ENCODE data around the gene UBE2H. TPM values are rescaled to one million over a fixed set of nuclear protein-coding genes. Genes with fewer than 3 reads are reported as not detected.

The UBE2H gene
- total and polyA plus RNA-seq, 10 of the 15 experiments (the other 5 are each of a cell fraction or from before 2014, with no cell fraction given), result 15.6 to 75.5 (median 32.8) TPM

DNA sequence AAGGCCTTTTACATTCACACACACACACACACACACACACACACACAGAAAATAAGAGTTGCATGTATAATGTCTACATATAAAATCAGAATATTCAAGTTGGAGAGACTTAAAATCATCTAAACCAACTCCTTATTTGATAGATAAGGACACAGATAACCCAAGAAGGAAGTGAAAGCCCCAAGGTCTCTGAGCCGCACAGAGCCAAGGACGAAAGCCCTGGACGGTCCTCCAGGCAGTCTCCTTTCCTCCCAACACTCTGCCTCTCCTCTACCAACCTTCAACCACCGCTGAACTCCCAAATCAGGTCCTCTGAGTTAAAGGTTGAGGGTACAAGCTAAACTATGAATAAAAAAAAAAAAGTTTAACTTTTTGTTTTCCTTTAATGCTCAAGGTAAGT lies 28.2 kb downstream of the UBE2H start:
- RAD21 ChIA-PET (ENCODE audit: unreplicated experiment), result interaction anchor here (1.5 kb wide), 1 partner anchor 85 kb away, joined by 4 read pairs; no protein-coding TSS in a partner anchor
- WGBS (ENCODE audit: insufficient coverage, insufficient replicate concordance, low lambda C conversion rate, missing lambda C conversion rate), result 45% methylated on average over 4 of the region's 4 CpGs
- Histone ChIP-seq H4K20me1 (ENCODE audit: control insufficient read depth, insufficient read depth) (peaks cover 2% of the 10 kb centered on the region; the same call in 1 of the 2 replicates), H3K9me3 (replicated peaks; ENCODE audit: control insufficient read depth, insufficient read depth, low read length) (no peaks in the 10 kb centered on the region), H3K27ac (ENCODE audit: control insufficient read depth, insufficient read depth) (no peak overlapping the region), H3K4me3 (no peak overlapping the region), H3K79me2 (ENCODE audit: control insufficient read depth, insufficient read depth, low read length) (peaks cover 12% of the 10 kb centered on the region), H3K27me3 (replicated peaks in 1 of 2; ENCODE audit: control insufficient read depth in 2 of 2, insufficient read depth in 2 of 2, low read length in 1 of 2) (no peaks in the 10 kb centered on the region), H3K4me1 (ENCODE audit: control insufficient read depth, insufficient read depth, low read length) (peaks cover 16% of the 10 kb centered on the region), H3K4me2 (ENCODE audit: control insufficient read depth, insufficient read depth) (peak overlapping the region; percentile 49; the same call in 1 of the 2 replicates), H3K9ac (ENCODE audit: control insufficient read depth, insufficient read depth, low read length) (no peak overlapping the region; the same call in 1 of the 2 replicates), H3K36me3 (ENCODE audit: control insufficient read depth in 2 of 2, insufficient read depth in 2 of 2, low read length in 1 of 2) (peaks cover 2 to 7% of the 10 kb centered on the region in 2 experiments; a peak in 3 of 4 replicates), H2AFZ (ENCODE audit: control insufficient read depth, low read depth, low read length) (no peak overlapping the region)
- no TSS peak for BruUV-seq (replicated peaks)
- CTCF ChIA-PET, result interaction anchor here (1.0 to 1.1 kb wide), 2 partner anchors 42 to 85 kb away, joined by 3 to 4 read pairs; no protein-coding TSS in a partner anchor
- DNase-seq (ENCODE audit: low read depth, low spot score) (no peak), ATAC-seq (peak; percentile 87), FAIRE-seq (no peak)
- TF ChIP-seq MAX (IDR thresholded peaks at IDR 0.05; ENCODE audit: low read depth, low read length) (no peak), SPI1 (IDR thresholded peaks at IDR 0.05; ENCODE audit: borderline replicate concordance, insufficient read depth, low read depth, low read length) (peak; percentile 63; the same call in 1 of the 2 replicates)
- POLR2A ChIA-PET, result no interaction called here
- SMC1A ChIA-PET (ENCODE audit: uncharacterized antibody, unreplicated experiment), result interaction anchor here (1.2 to 1.4 kb wide), 2 partner anchors 24 to 65 kb away, joined by 3 read pairs; no protein-coding TSS in a partner anchor
- in situ Hi-C loops (cut with MboI) (no loop called here), intact Hi-C loops (cut with micrococcal nuclease; ENCODE audit: unreplicated experiment) (no loop called here)

DNA sequence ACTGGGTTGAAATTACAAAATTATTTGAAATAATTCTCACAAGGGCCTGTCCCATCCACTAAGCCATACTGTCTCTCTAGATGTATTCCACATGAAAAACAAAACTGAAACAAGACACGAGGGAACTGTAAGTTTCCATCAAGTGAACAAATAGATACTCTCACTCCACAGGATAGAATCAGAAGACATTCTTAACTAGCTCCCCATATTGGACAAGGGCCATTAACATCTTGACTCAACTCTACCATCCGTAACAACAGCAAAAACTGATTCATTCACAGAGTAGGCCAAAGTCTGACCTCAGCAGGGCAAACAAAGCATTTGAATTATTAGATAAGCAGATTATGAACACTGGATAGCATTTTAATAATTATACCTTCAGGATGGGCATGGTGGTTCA lies 29.1 kb downstream of the UBE2H start:
- peak; percentile 90 for ATAC-seq
- Histone ChIP-seq H3K27me3 (replicated peaks in 1 of 2; ENCODE audit: control insufficient read depth in 2 of 2, insufficient read depth in 2 of 2, low read length in 1 of 2) (no peaks in the 10 kb centered on the region), H3K4me2 (ENCODE audit: control insufficient read depth, insufficient read depth) (peak overlapping the region; percentile 61), H3K9ac (ENCODE audit: control insufficient read depth, insufficient read depth, low read length) (no peak overlapping the region), H3K27ac (ENCODE audit: control insufficient read depth, insufficient read depth) (peak overlapping the region; percentile 31; the same call in 1 of the 2 replicates), H3K9me3 (replicated peaks; ENCODE audit: control insufficient read depth, insufficient read depth, low read length) (no peaks in the 10 kb centered on the region), H3K4me3 (no peak overlapping the region), H3K36me3 (ENCODE audit: control insufficient read depth in 2 of 2, insufficient read depth in 2 of 2, low read length in 1 of 2) (peaks cover 2 to 7% of the 10 kb centered on the region in 2 experiments; a peak in 3 of 4 replicates), H3K4me1 (ENCODE audit: control insufficient read depth, insufficient read depth, low read length) (peaks cover 16% of the 10 kb centered on the region), H2AFZ (ENCODE audit: control insufficient read depth, low read depth, low read length) (no peak overlapping the region), H3K79me2 (ENCODE audit: control insufficient read depth, insufficient read depth, low read length) (peaks cover 16% of the 10 kb centered on the region), H4K20me1 (ENCODE audit: control insufficient read depth, insufficient read depth) (peaks cover 2% of the 10 kb centered on the region; the same call in 1 of the 2 replicates)
- SMC1A ChIA-PET (ENCODE audit: uncharacterized antibody, unreplicated experiment), result interaction anchor here (0.6 to 1.6 kb wide), 3 partner anchors 10 to 73 kb away, joined by 3 to 6 read pairs (median 4); no protein-coding TSS in a partner anchor
- intact Hi-C loops (cut with micrococcal nuclease; ENCODE audit: unreplicated experiment), result no loop called here
- no TSS peak for BruUV-seq (replicated peaks)
- no peak for FAIRE-seq
- peak; percentile 39 for DNase-seq (ENCODE audit: low read depth, low spot score)
- WGBS (ENCODE audit: insufficient coverage, insufficient replicate concordance, low lambda C conversion rate, missing lambda C conversion rate), result 20% methylated on average over 2 of the region's 2 CpGs
- RAD21 ChIA-PET (ENCODE audit: unreplicated experiment), result interaction anchor here (1.0 to 1.8 kb wide), 3 partner anchors 10 to 86 kb away, joined by 3 to 9 read pairs (median 7); no protein-coding TSS in a partner anchor
- CTCF ChIA-PET, result interaction anchor here (0.6 to 1.4 kb wide), 3 partner anchors 86 to 1062 kb away, joined by 3 to 5 read pairs (median 4); no protein-coding TSS in a partner anchor
- POLR2A ChIA-PET, result no interaction called here
- in situ Hi-C loops (cut with MboI), result no loop called here
- TF ChIP-seq IKZF2 (IDR thresholded peaks at IDR 0.05), result peak in 1 of 2 experiments; percentile 38; a peak in 1 of 4 replicates
- TF ChIP-seq PAX5 (IDR thresholded peaks at IDR 0.05; ENCODE audit: borderline replicate concordance, low read depth, low read length), result no peak
- no peak for TF ChIP-seq HDAC2 (IDR thresholded peaks at IDR 0.05)
- no peak for TF ChIP-seq NFYA (IDR thresholded peaks at IDR 0.05; ENCODE audit: borderline replicate concordance, low read depth, low read length)
- no peak for TF ChIP-seq POLR2AphosphoS5 (IDR thresholded peaks at IDR 0.05; ENCODE audit: low read length)
- no peak for TF ChIP-seq POU2F2 (IDR thresholded peaks at IDR 0.05; ENCODE audit: borderline replicate concordance, low read depth, low read length)
- no peak for TF ChIP-seq SMAD5 (IDR thresholded peaks at IDR 0.05; ENCODE audit: low read depth)
- TF ChIP-seq BRCA1 (IDR thresholded peaks at IDR 0.05; ENCODE audit: low read depth, low read length), result no peak
- TF ChIP-seq POLR2A (IDR thresholded peaks at IDR 0.05; ENCODE audit: low read depth, low read length), result no peak
- TF ChIP-seq, protein P1, sequence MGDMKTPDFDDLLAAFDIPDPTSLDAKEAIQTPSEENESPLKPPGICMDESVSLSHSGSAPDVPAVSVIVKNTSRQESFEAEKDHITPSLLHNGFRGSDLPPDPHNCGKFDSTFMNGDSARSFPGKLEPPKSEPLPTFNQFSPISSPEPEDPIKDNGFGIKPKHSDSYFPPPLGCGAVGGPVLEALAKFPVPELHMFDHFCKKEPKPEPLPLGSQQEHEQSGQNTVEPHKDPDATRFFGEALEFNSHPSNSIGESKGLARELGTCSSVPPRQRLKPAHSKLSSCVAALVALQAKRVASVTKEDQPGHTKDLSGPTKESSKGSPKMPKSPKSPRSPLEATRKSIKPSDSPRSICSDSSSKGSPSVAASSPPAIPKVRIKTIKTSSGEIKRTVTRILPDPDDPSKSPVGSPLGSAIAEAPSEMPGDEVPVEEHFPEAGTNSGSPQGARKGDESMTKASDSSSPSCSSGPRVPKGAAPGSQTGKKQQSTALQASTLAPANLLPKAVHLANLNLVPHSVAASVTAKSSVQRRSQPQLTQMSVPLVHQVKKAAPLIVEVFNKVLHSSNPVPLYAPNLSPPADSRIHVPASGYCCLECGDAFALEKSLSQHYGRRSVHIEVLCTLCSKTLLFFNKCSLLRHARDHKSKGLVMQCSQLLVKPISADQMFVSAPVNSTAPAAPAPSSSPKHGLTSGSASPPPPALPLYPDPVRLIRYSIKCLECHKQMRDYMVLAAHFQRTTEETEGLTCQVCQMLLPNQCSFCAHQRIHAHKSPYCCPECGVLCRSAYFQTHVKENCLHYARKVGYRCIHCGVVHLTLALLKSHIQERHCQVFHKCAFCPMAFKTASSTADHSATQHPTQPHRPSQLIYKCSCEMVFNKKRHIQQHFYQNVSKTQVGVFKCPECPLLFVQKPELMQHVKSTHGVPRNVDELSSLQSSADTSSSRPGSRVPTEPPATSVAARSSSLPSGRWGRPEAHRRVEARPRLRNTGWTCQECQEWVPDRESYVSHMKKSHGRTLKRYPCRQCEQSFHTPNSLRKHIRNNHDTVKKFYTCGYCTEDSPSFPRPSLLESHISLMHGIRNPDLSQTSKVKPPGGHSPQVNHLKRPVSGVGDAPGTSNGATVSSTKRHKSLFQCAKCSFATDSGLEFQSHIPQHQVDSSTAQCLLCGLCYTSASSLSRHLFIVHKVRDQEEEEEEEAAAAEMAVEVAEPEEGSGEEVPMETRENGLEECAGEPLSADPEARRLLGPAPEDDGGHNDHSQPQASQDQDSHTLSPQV (IDR thresholded peaks at IDR 0.05), result no peak
- peak; percentile 62 for TF ChIP-seq JUNB (IDR thresholded peaks at IDR 0.05)
- no peak for TF ChIP-seq BACH1 (IDR thresholded peaks at IDR 0.05; ENCODE audit: borderline replicate concordance)
- TF ChIP-seq KDM1A (IDR thresholded peaks at IDR 0.05; ENCODE audit: borderline replicate concordance), result no peak

Measured in GM12878 (cell line).